Measurements from ENCODE around the gene PTGS1.

Gene PTGS1

GRCh38 chr9:122374885-122375420 lies 4.1 kb downstream of the PTGS1 start:
- peak; percentile 65 for DNase-seq (ENCODE audit: low read depth)

- DNase-seq (ENCODE audit: low read depth), result no peak
Observed at GRCh38 chr9:122376796-122377195, 6.0 kb downstream of the PTGS1 start.

- DNase-seq (ENCODE audit: low read depth), result no peak
Observed at GRCh38 chr9:122377241-122378164, 6.7 kb downstream of the PTGS1 start.

GRCh38 chr9:122378236-122378635 lies 7.4 kb downstream of the PTGS1 start:
- DNase-seq (ENCODE audit: low read depth), result no peak

- no peak for DNase-seq (ENCODE audit: low read depth)
Observed at GRCh38 chr9:122379340-122379739, 8.5 kb downstream of the PTGS1 start.

- no peak for DNase-seq (ENCODE audit: low read depth)
Observed at GRCh38 chr9:122380293-122380692, 9.5 kb downstream of the PTGS1 start.

GRCh38 chr9:122381206-122381950 lies 10.6 kb downstream of the PTGS1 start:
- DNase-seq (ENCODE audit: low read depth), result no peak

- DNase-seq (ENCODE audit: low read depth), result no peak
Observed at GRCh38 chr9:122382901-122383850, 12.4 kb downstream of the PTGS1 start.

GRCh38 chr9:122383992-122384461 lies 13.2 kb downstream of the PTGS1 start:
- no peak for DNase-seq (ENCODE audit: low read depth)

GRCh38 chr9:122386311-122386872 lies 15.6 kb downstream of the PTGS1 start:
- DNase-seq (ENCODE audit: low read depth), result no peak

GRCh38 chr9:122387536-122387935 lies 16.7 kb downstream of the PTGS1 start:
- no peak for DNase-seq (ENCODE audit: low read depth)

- DNase-seq (ENCODE audit: low read depth), result no peak
Observed at GRCh38 chr9:122389195-122389594, 18.4 kb downstream of the PTGS1 start.

GRCh38 chr9:122389799-122390481 lies 19.1 kb downstream of the PTGS1 start:
- no peak for DNase-seq (ENCODE audit: low read depth)

GRCh38 chr9:122392284-122392683 lies 21.5 kb downstream of the PTGS1 start:
- DNase-seq (ENCODE audit: low read depth), result no peak

- no peak for DNase-seq (ENCODE audit: low read depth)
Observed at GRCh38 chr9:122392714-122393113, 21.9 kb downstream of the PTGS1 start.

- DNase-seq (ENCODE audit: low read depth), result no peak
Observed at GRCh38 chr9:122393284-122393983, 22.6 kb downstream of the PTGS1 start.

GRCh38 chr9:122394265-122395125 lies 23.7 kb downstream of the PTGS1 start:
- peak; percentile 76 for DNase-seq (ENCODE audit: low read depth)

GRCh38 chr9:122396614-122397148 lies 25.9 kb downstream of the PTGS1 start:
- DNase-seq (ENCODE audit: low read depth), result no peak

GRCh38 chr9:122397749-122398148 lies 26.9 kb downstream of the PTGS1 start:
- no peak for DNase-seq (ENCODE audit: low read depth)

Data from amniotic epithelial cell (primary cell).